ENCODE data around the gene ANKRD17.

ANKRD17 gene

DNA sequence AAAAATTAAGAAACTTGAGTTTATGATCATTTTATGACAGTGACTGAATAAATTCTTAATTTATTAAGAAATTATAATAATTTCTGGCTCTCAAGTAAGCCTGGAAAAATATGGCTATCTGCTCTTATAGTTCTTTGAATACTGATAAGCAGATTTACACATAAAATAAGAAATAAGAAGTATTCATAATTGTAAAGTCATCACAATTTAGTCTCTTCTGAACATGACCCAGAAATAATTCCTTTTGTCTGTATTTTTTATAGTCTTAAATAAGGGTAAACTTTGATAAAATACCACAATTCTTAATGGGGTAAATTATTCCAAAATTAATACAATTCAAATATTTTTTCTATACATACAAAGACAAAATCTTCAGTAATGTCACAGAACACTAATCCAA is 72.7 kb downstream of the ANKRD17 start:
- TF ChIP-seq, protein P1, sequence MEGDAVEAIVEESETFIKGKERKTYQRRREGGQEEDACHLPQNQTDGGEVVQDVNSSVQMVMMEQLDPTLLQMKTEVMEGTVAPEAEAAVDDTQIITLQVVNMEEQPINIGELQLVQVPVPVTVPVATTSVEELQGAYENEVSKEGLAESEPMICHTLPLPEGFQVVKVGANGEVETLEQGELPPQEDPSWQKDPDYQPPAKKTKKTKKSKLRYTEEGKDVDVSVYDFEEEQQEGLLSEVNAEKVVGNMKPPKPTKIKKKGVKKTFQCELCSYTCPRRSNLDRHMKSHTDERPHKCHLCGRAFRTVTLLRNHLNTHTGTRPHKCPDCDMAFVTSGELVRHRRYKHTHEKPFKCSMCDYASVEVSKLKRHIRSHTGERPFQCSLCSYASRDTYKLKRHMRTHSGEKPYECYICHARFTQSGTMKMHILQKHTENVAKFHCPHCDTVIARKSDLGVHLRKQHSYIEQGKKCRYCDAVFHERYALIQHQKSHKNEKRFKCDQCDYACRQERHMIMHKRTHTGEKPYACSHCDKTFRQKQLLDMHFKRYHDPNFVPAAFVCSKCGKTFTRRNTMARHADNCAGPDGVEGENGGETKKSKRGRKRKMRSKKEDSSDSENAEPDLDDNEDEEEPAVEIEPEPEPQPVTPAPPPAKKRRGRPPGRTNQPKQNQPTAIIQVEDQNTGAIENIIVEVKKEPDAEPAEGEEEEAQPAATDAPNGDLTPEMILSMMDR (IDR thresholded peaks at IDR 0.05): no peak

DNA sequence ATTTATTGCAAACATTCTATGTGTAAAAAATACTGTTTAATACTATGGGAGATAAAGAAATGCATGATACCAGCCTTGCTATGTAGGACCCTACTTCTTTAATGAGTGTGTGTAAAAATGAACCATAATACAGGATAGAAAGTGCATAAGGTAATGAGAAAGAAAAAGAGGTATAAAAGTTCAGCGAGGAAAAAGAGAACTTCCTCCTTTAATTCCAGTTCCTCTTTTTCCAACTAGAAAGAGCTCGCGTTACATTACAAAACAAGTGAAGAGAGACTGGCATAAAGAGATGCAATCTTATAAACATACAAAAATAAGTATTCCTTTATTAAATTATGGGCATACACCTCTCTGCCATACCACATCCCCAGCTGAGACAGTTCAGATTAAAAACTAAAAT is 77.4 kb downstream of the ANKRD17 start:
- TF ChIP-seq, protein P1 (IDR thresholded peaks at IDR 0.05): no peak

DNA sequence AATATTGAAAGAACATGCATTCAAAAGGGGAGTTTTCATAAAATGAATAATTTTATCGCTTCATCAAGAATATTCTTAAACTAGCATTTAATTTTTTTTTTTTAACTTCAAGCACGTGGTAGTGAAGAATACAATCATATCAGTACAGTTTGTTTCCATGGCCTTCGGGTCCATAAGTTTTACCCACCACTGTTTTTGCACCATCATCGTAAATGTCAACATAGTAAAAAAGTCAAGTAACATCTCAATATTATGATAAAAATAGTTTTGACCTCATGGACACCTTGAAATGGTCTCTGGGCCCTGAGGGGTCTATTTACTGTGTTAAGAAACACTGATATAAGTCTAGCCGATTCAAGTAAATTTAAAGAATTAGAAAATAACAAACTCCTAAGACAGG is 80.2 kb downstream of the ANKRD17 start:
- TF ChIP-seq, protein P1 (IDR thresholded peaks at IDR 0.05): no peak

DNA sequence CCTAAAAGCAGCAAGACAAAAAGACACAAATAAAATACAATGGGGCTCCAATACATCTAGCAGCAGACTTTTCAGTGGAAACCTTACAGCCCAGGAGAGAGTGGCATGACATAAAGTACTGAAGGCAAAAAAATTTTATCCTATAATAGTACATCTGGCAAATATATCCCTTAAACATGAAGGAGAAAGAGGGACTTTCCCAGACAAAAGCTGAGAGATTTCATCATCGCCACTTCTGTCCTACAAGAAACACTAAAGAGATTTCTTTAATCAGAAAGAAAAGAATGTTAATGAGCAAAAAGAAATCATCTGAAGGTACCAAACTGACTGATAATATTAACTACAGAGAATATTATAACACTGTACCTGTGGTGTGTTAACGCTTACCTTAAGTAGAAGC is 86.4 kb downstream of the ANKRD17 start:
- TF ChIP-seq, protein P1 (IDR thresholded peaks at IDR 0.05): no peak

DNA sequence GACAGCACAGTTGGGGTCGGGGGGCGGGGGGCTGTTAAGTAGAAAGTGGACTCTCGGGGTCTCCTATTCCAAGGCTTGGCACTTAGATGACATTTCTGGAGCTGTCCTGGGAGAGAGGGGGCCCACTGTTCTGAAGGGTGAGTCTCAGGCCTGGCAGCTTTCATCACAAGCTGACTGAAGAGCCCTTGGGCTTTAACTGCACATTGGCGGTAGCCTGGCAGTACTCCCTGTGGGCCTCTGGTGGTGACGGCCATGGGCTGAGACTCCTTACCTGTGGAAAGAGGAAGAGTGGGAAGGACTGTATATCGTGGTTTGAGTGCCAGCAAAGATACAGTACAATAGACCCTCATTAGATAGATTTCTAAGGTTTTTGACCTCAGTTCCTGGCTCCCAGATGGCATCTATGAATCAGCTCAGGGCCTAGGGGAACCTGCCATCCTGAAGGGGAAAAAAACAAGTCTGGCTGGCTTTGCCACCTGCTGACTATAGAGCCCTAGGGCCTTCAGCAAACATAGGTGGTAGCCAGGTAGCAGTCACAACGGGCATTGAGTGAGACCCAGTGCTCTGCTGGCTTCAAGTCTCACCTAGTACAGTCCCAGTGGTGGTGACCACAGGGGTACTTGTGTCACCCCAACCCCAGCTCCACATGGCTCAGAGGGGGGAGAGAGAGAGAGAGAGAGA is 87.9 kb downstream of the ANKRD17 start:
- TF ChIP-seq, protein P1 (IDR thresholded peaks at IDR 0.05): no peak

DNA sequence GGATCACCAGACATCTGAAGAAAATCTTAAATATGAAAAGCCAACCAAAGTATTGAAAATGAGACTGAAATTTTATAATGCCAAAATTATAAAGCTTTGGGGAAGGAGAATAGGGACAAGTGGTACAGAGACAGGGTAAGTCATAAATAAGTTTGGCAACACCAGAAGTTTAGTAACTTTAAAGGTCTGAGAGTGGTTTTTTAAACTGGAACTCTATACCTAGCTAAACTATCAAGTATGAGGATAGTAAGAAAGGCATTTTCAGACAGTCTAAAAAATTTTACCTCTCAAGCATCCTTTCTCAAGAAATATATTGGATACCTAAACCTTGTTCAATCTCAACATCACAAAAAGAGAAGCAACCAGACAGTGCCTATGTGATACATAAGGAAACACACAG is 92.4 kb downstream of the ANKRD17 start:
- TF ChIP-seq, protein P1 (IDR thresholded peaks at IDR 0.05): no peak

DNA sequence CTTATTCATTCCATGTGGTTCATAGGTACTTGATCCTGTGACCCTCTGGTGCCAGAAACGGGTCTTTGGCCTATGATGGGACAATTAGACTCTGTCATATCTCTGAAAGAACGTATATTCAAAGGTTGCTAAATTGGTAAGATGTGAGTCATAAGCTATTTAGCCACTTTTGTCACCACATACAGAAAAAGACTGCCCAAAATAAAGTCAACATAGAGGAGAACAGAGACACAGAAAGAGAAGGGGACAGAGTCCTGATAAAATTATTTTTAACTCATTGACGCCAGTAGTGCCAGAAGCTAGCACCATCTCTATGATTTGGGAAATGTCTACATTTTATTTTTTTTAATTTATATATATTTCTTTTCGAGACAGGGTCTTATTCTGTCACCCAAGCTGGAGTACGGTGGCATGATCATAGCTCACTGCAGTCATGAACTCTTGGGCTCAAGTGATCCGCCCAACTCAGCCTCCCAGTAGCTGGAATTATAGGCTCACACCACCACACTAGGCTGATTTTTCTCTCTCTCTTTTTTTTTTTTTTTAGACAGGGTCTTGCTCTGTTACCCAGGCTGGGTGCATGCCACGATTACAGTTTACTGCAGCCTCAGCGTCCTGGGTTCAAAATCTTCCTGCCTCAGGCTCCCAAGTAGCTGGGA is 96.9 kb downstream of the ANKRD17 start:
- TF ChIP-seq, protein P1 (IDR thresholded peaks at IDR 0.05): no peak
